Activated CD4-positive, alpha-beta memory T cell treated with anti-CD3 and anti-CD28 coated beads, Interleukin-2, amount 10 ng/mL, durations not matched to agents 7 days and 5 days (primary cell): ENCODE measurements around the gene AADACL4. TPM values are rescaled to one million over a fixed set of nuclear protein-coding genes. Genes with fewer than 3 reads are reported as not detected.
"Not testable (repeated sequence)": the region's sequence is repeated elsewhere in the genome, so short reads cannot be mapped to it uniquely, and the experiment has no call there.

ENCODE experiments used
- CTCF ChIA-PET: fragments of 350-600 bp; sonication (Branson Sonifier 250); formaldehyde crosslinking; loops from one replicate; lab custom pipeline; 2021; ENCODE audit warnings: antibody characterized with exemption, inconsistent platforms; lab: Charles Lee
- POLR2A ChIA-PET: fragments of 350-600 bp; sonication (Branson Sonifier 250); formaldehyde crosslinking; loops from one replicate; lab custom pipeline; 2021; ENCODE audit warnings: antibody characterized with exemption; lab: Charles Lee
- DNase-seq: peaks from one replicate; pipeline ENCODE4 v3.0.0-alpha.2; 2020
- H3K27ac Mint-ChIP-seq: one replicate; pipeline ENCODE4 v1.8.0; 2021; ENCODE audit warnings: mild to moderate bottlenecking, mixed read lengths
- H3K27me3 Mint-ChIP-seq: one replicate; pipeline ENCODE4 v1.8.0; 2021; ENCODE audit warnings: mixed read lengths
- H3K36me3 Mint-ChIP-seq: one replicate; pipeline ENCODE4 v1.8.0; 2021; ENCODE audit warnings: low read depth, mixed read lengths
- H3K4me1 Mint-ChIP-seq: one replicate; pipeline ENCODE4 v1.8.0; 2021; ENCODE audit warnings: mixed read lengths
- H3K4me3 Mint-ChIP-seq: one replicate; pipeline ENCODE4 v1.8.0; 2021; ENCODE audit warnings: mild to moderate bottlenecking, mixed read lengths
- H3K9me3 Mint-ChIP-seq: one replicate; pipeline ENCODE4 v1.8.0; 2021; ENCODE audit warnings: mixed read lengths
- total RNA-seq, 2 experiments: library from RNA; stranded (reverse); gene quantifications; one replicate each; pipeline ENCODE4 v1.2.3, GENCODE V29; 2021

Gene AADACL4
- total RNA-seq, 2 experiments from 2014 or later = not detected

GRCh38 chr1:12712076-12712475 is 68.2 kb downstream of the AADACL4 start:
- no peaks in the 10 kb centered on the region for H3K36me3 Mint-ChIP-seq
- POLR2A ChIA-PET = no interaction called here

GRCh38 chr1:12712929-12713328 is 69.0 kb downstream of the AADACL4 start:
- DNase-seq = no peak
- Mint-ChIP-seq H3K4me1 (no peaks in the 10 kb centered on the region), H3K36me3 (no peaks in the 10 kb centered on the region), H3K9me3 (no peaks in the 10 kb centered on the region), H3K27ac (no peak overlapping the region), H3K27me3 (peaks cover 28% of the 10 kb centered on the region), H3K4me3 (no peak overlapping the region)
- ChIA-PET CTCF (no interaction called here), POLR2A (no interaction called here)

More at GRCh38 chr1:12712076-12712475, 68.2 kb downstream of the AADACL4 start:
- no peak overlapping the region for H3K27ac Mint-ChIP-seq
- H3K27me3 Mint-ChIP-seq = peaks cover 31% of the 10 kb centered on the region
- CTCF ChIA-PET = no interaction called here
- no peak for DNase-seq
- H3K9me3 Mint-ChIP-seq = no peaks in the 10 kb centered on the region
- no peak overlapping the region for H3K4me3 Mint-ChIP-seq
- no peaks in the 10 kb centered on the region for H3K4me1 Mint-ChIP-seq

GRCh38 chr1:12713651-12714050 is 69.8 kb downstream of the AADACL4 start:
- POLR2A ChIA-PET = not testable (repeated sequence)

GRCh38 chr1:12714710-12715475 is 71.0 kb downstream of the AADACL4 start:
- peaks cover 27% of the 10 kb centered on the region for H3K27me3 Mint-ChIP-seq

More at GRCh38 chr1:12713651-12714050, 69.8 kb downstream of the AADACL4 start:
- H3K36me3 Mint-ChIP-seq, H3K27ac Mint-ChIP-seq, H3K9me3 Mint-ChIP-seq, CTCF ChIA-PET, H3K4me1 Mint-ChIP-seq, H3K4me3 Mint-ChIP-seq, DNase-seq: not testable (repeated sequence)
- H3K27me3 Mint-ChIP-seq = peaks cover 28% of the 10 kb centered on the region

GRCh38 chr1:12715896-12716437 is 72.1 kb downstream of the AADACL4 start, which contains the start of gene AADACL3:
Gene AADACL3, plus strand, starts transcription at chr1:12716110. Its CDS starts 67 bp downstream, at chr1:12716177.
- ChIA-PET POLR2A (no interaction called here), CTCF (no interaction called here)
- H3K36me3 Mint-ChIP-seq = no peaks in the 10 kb centered on the region
- DNase-seq = no peak
- H3K27me3 Mint-ChIP-seq = peaks cover 18% of the 10 kb centered on the region
- no peak within 1 kb of the TSS for H3K27ac Mint-ChIP-seq
- H3K9me3 Mint-ChIP-seq = no peaks in the 10 kb centered on the region
- H3K4me1 Mint-ChIP-seq = no peaks in the 10 kb centered on the region
- H3K4me3 Mint-ChIP-seq = no peak within 1 kb of the TSS

More at GRCh38 chr1:12714710-12715475, 71.0 kb downstream of the AADACL4 start:
- CTCF ChIA-PET = no interaction called here
- Mint-ChIP-seq H3K4me1 (no peaks in the 10 kb centered on the region), H3K9me3 (no peaks in the 10 kb centered on the region), H3K36me3 (no peaks in the 10 kb centered on the region), H3K4me3 (no peak overlapping the region), H3K27ac (no peak overlapping the region)
- POLR2A ChIA-PET = no interaction called here
- no peak for DNase-seq

Other genes with a start within 250 kb of the AADACL4 start
- gene DHRS3, start 25.9 kb upstream of the AADACL4 start, total RNA-seq = 10 to 100 TPM; 30.1 to 32.5 TPM
- gene AADACL3, start 72.0 kb downstream of the AADACL4 start, total RNA-seq = not detected
- not detected for gene CFAP107, start 102.1 kb downstream of the AADACL4 start, total RNA-seq
- gene PRAMEF12, start 129.7 kb downstream of the AADACL4 start, total RNA-seq = not detected
- not detected for gene PRAMEF1, start 147.3 kb downstream of the AADACL4 start, total RNA-seq
- not detected for gene PRAMEF11, start 187.3 kb downstream of the AADACL4 start, total RNA-seq
- gene HNRNPCL1, start 204.6 kb downstream of the AADACL4 start, total RNA-seq = not detected
- not detected for gene PRAMEF2, start 213.0 kb downstream of the AADACL4 start, total RNA-seq
- not detected for gene PRAMEF4, start 242.1 kb downstream of the AADACL4 start, total RNA-seq